K562 (cell line): ENCODE results near the gene THADA. TPM values are rescaled to one million over a fixed set of nuclear protein-coding genes. Genes with fewer than 3 reads are reported as not detected.

Experiments used
- AFF4 ChIP-seq: sonication (generic); formaldehyde crosslinking; IDR thresholded peaks from 2 replicates; pipeline ENCODE4 v1.8.0; 2023; ENCODE audit warnings: mild to moderate bottlenecking, missing genetic modification reagents
- BRCA1 ChIP-seq, 2 experiments: fragments of 450-650 bp in 1 of 2; sonication (generic) in 1 of 2; formaldehyde crosslinking in 1 of 2; IDR thresholded peaks; 2 replicates each; pipeline versions ENCODE4 v1.5.0 to v1.6.1; 2017 to 2020; ENCODE audit warnings: mild to moderate bottlenecking in 1 of 2, missing genetic modification reagents in 1 of 2
- CHD2 ChIP-seq: IDR thresholded peaks from 2 replicates; pipeline ENCODE4 v1.6.1; 2011; ENCODE audit warnings: low read depth, low read length
- E2F3 ChIP-seq: fragments of 250-450 bp; sonication (Bioruptor Pico); IDR thresholded peaks from 2 replicates; pipeline ENCODE4 v1.4.0; 2020; ENCODE audit warnings: mild to moderate bottlenecking
- EHMT2 ChIP-seq: fragments of 450-650 bp; IDR thresholded peaks from 2 replicates; pipeline ENCODE4 v1.6.1; 2018; ENCODE audit warnings: antibody characterized with exemption
- HOXB6 ChIP-seq: fragments of 250-450 bp; sonication (Bioruptor Pico); IDR thresholded peaks from 2 replicates; pipeline ENCODE4 v1.5.1; 2022; ENCODE audit warnings: mild to moderate bottlenecking, borderline replicate concordance
- IRF2 ChIP-seq: sonication (generic); formaldehyde crosslinking; IDR thresholded peaks from 2 replicates; pipeline ENCODE4 v1.8.1; 2022; ENCODE audit warnings: mild to moderate bottlenecking, missing genetic modification reagents
- KLF13 ChIP-seq: fragments of 450-650 bp; IDR thresholded peaks from 2 replicates; pipeline ENCODE4 v1.6.1; 2016; ENCODE audit warnings: missing genetic modification characterization, low read depth, mild to moderate bottlenecking, missing compliant biosample characterization, moderate library complexity, borderline replicate concordance
- RBM22 ChIP-seq: fragments of 200-400 bp; formaldehyde crosslinking; IDR thresholded peaks from 2 replicates; pipeline ENCODE4 v1.6.1; 2018; ENCODE audit warnings: low read length, low read depth; ENCODE audit not compliant: poor library complexity, severe bottlenecking
- SMARCA4 ChIP-seq: fragments of 450-650 bp; IDR thresholded peaks from 2 replicates; pipeline ENCODE4 v1.6.1; 2016
- SMC3 ChIP-seq: conservative IDR thresholded peaks from 2 replicates; pipeline ENCODE4 v1.6.1; 2011; ENCODE audit warnings: low read depth, low read length, improper control_type of control experiment; ENCODE audit not compliant: insufficient read depth
- SRF ChIP-seq, 2 experiments: fragments of 250-450, 450-650 bp in 1 of 2; sonication (Bioruptor Pico) in 1 of 2; sonication (generic) in 1 of 2; formaldehyde crosslinking; IDR thresholded peaks; 2 replicates each; pipeline versions ENCODE4 v1.5.0 to v1.5.1; 2020 to 2022; ENCODE audit warnings: mild to moderate bottlenecking in 1 of 2, missing genetic modification reagents in 1 of 2
- TFAM ChIP-seq: fragments of 250-450 bp; sonication (Bioruptor Pico); conservative IDR thresholded peaks from 2 replicates; pipeline ENCODE4 v1.5.0; 2021; ENCODE audit warnings: mild to moderate bottlenecking, moderate library complexity
- ZNF165 ChIP-seq: fragments of 250-450 bp; sonication (Bioruptor Pico); IDR thresholded peaks from 2 replicates; pipeline ENCODE4 v1.4.0; 2020; ENCODE audit warnings: borderline replicate concordance
- ZNF354B ChIP-seq: fragments of 250-450 bp; sonication (Bioruptor Pico); IDR thresholded peaks from 2 replicates; pipeline ENCODE4 v1.4.0; 2020
- ZNF512 ChIP-seq: IDR thresholded peaks from 2 replicates; pipeline ENCODE4 v1.6.1; 2016; ENCODE audit warnings: missing genetic modification characterization, missing compliant biosample characterization
- ZNF57 ChIP-seq: fragments of 450-650 bp; formaldehyde crosslinking; IDR thresholded peaks from 2 replicates; pipeline ENCODE4 v1.4.0; 2020; ENCODE audit warnings: mild to moderate bottlenecking, moderate library complexity
- ZNF592 ChIP-seq: fragments of 450-650 bp; IDR thresholded peaks from 2 replicates; pipeline ENCODE4 v1.6.1; 2017; ENCODE audit warnings: antibody characterized with exemption, mild to moderate bottlenecking
- polyA plus RNA-seq, 8 experiments: library from polyadenylated mRNA; depleted of rRNA in 4 of 8; stranded (reverse) in 5 of 8; unstranded in 3 of 8; fragments of >200 nt; fragmentation: Nextera tagmentation in 2 of 8; fragmentation: Illumina TruSeq in 1 of 8; extraction: Ambion mirVana in 2 of 8; extraction: Trizol in 1 of 8; gene quantifications; 2 replicates each; pipeline versions ENCODE4 v1.2.1 to v1.2.3, GENCODE V29; 2011 to 2014; ENCODE audit warnings: inconsistent platforms in 1 of 8, missing spikeins in 1 of 8
- total RNA-seq, 7 experiments: library from RNA; depleted of rRNA in 6 of 7; stranded (reverse); fragments of >200 nt in 6 of 7; fragmentation: Illumina TruSeq in 2 of 7; extraction: Trizol in 2 of 7; gene quantifications; 2 replicates each; pipeline versions ENCODE4 v1.2.1 to v1.2.3, GENCODE V29; 2011 to 2021; ENCODE audit warnings: low replicate concordance in 1 of 7

The THADA gene
- total and polyA plus RNA-seq, 9 of the 15 experiments (the other 6 are each of a cell fraction or from before 2014, with no cell fraction given), result 17.8 to 34.7 (median 31.9) TPM

GRCh38 chr2:43190311-43191052 lies 405.4 kb downstream of the THADA start (continued):
- TF ChIP-seq AFF4 (CRISPR knock-in tag), result 0 out of 2 replicates have a peak, but pooled peaks have one; percentile 52
- TF ChIP-seq ZNF512 (tag), result no peak
- 0 out of 2 replicates have a peak, but pooled peaks have one; percentile 6 for TF ChIP-seq SMC3
- TF ChIP-seq ZNF354B (CRISPR knock-in tag), result no peak; the same call in 1 of the 2 replicates
- TF ChIP-seq ZNF57 (CRISPR knock-in tag), result no peak
- TF ChIP-seq TFAM (CRISPR knock-in tag), result no peak
- TF ChIP-seq EHMT2, result no peak
- TF ChIP-seq SRF (CRISPR knock-in tag; IDR thresholded peaks at IDR 0.05), result peak in 1 of 2 experiments; percentile 9; a peak in 1 of 4 replicates
- TF ChIP-seq CHD2, result no peak
- TF ChIP-seq SMARCA4, result peak; percentile 92
- TF ChIP-seq HOXB6 (CRISPR knock-in tag), result no peak
- TF ChIP-seq IRF2 (CRISPR knock-in tag), result no peak
- TF ChIP-seq ZNF165, result 0 out of 2 replicates have a peak, but pooled peaks have one; percentile 57
- TF ChIP-seq BRCA1 (IDR thresholded peaks at IDR 0.05), result no peak
- no peak for TF ChIP-seq BRCA1 (CRISPR knock-in tag; IDR thresholded peaks at IDR 0.05)
- peak; percentile 99 for TF ChIP-seq ZNF592
- peak; percentile 73 for TF ChIP-seq E2F3 (CRISPR knock-in tag)
- no peak for TF ChIP-seq RBM22
- TF ChIP-seq KLF13 (tag), result no peak
